SK-N-MC (cell line): ENCODE measurements around the gene PDZD2.

Experiments
- EZH2 ChIP-seq: fragments of 200-600 bp; sonication (generic); IDR thresholded peaks from one replicate; pipeline ENCODE4 v1.6.1; 2017; ENCODE audit warnings: antibody characterized with exemption
- FOXP2 ChIP-seq: optimal IDR thresholded peaks from 2 replicates; pipeline ENCODE3; 2011; ENCODE audit warnings: mild to moderate bottlenecking, moderate library complexity; ENCODE audit not compliant: insufficient read depth; ENCODE audit errors: extremely low read length, control extremely low read depth
- POLR2AphosphoS5 ChIP-seq: IDR thresholded peaks from 2 replicates; pipeline ENCODE4 v1.6.1; 2012; ENCODE audit warnings: mild to moderate bottlenecking, low read depth, low read length, borderline replicate concordance

- no peak for TF ChIP-seq POLR2AphosphoS5
- TF ChIP-seq EZH2 = no peak
- no peak for TF ChIP-seq FOXP2
Observed at GRCh38 chr5:32160228-32160627, 521.3 kb downstream of the PDZD2 start.
